Measurements from ENCODE around the gene CCDC34. TPM values are rescaled to one million over a fixed set of nuclear protein-coding genes. Genes with fewer than 3 reads are reported as not detected.

CCDC34 gene
- total and polyA plus RNA-seq, 2 of the 4 experiments (the other 2 are of a cell fraction), result 2.5 to 4.5 TPM

DNA sequence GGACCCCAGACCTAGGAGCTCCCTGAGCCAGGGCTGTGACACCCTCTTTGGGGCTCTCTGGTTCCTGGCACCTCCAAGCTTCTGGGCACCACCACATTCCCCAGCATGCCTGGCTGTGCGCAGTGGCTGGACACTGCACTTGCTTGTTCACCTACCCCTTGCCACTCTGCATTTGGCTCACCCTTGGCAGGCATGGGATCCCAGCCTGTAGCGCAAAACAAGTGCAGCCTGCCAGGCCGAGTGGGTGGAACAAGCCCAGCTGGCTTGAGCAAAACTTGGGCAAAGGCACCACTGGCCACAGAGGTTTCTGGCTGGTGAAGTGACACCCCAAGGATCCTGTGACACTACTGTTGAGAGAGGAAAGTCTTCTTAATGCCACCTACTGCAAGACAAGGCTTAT lies 57.3 kb downstream of the CCDC34 start:
- TF ChIP-seq NFE2L2 (IDR thresholded peaks at IDR 0.05; ENCODE audit: low read depth, low read length) (no peak), MXI1 (IDR thresholded peaks at IDR 0.05; ENCODE audit: borderline replicate concordance, low read depth, low read length) (no peak), RCOR1 (IDR thresholded peaks at IDR 0.05; ENCODE audit: insufficient replicate concordance, low read length) (no peak), MAZ (IDR thresholded peaks at IDR 0.05; ENCODE audit: borderline replicate concordance, low read depth, low read length) (no peak), RAD21 (IDR thresholded peaks at IDR 0.05; ENCODE audit: low read length) (no peak), ELK1 (IDR thresholded peaks at IDR 0.05; ENCODE audit: borderline replicate concordance, low read depth, low read length) (no peak), RFX5 (IDR thresholded peaks at IDR 0.05; ENCODE audit: low read depth, low read length) (no peak), CEBPB (IDR thresholded peaks at IDR 0.05; ENCODE audit: low read depth, low read length) (no peak)
- no peak overlapping the region for H3K9ac ChIP-seq (ENCODE audit: low read depth, low read length)
- no peak overlapping the region for H3K14ac ChIP-seq (replicated peaks; ENCODE audit: low read depth, low read length)
- no peaks in the 10 kb centered on the region for H4K20me1 ChIP-seq (ENCODE audit: insufficient read depth, low read length)
- H2BK15ac ChIP-seq (ENCODE audit: low read depth, low read length), result no peak overlapping the region
- DNase-seq (no peak), ATAC-seq (ENCODE audit: low read depth) (no peak)
- 95% methylated on average over 2 of the region's 3 CpGs; no CpG with 5 or more reads in 1 of the 2 experiments for WGBS, 2 experiments (ENCODE audit: extremely low coverage in 2 of 2, insufficient read length in 1 of 2)
- H3K56ac ChIP-seq (ENCODE audit: extremely low read depth, insufficient read depth, low read length), result no peak overlapping the region
- no peak overlapping the region for H3K27ac ChIP-seq (ENCODE audit: insufficient read depth, low read length)
- H2AK9ac ChIP-seq (replicated peaks; ENCODE audit: low read depth, low read length, poor library complexity), result no peak overlapping the region
- intact Hi-C loops (cut with micrococcal nuclease) (no loop called here), dilution Hi-C loops (cut with HindIII; ENCODE audit: low sequenced_read_pairs, unreplicated experiment) (no loop called here), in situ Hi-C loops (cut with MboI; ENCODE audit: low sequenced_read_pairs) (no loop called here)
- no TSS peak for BruUV-seq (replicated peaks)
- H2BK120ac ChIP-seq (ENCODE audit: low read depth, low read length), result no peak overlapping the region
- H3K4ac ChIP-seq (ENCODE audit: low read depth, low read length), result no peak overlapping the region
- H3K18ac ChIP-seq (ENCODE audit: low read depth, low read length), result no peak overlapping the region
- no peaks in the 10 kb centered on the region for H3K27me3 ChIP-seq (ENCODE audit: control insufficient read depth, insufficient read depth, low read length)
- no peak overlapping the region for H2AK5ac ChIP-seq (ENCODE audit: low read depth, low read length)
- H4K8ac ChIP-seq (ENCODE audit: low read depth in 2 of 2, low read length in 2 of 2), result no peak overlapping the region
- ChIA-PET CTCF (no interaction called here), POLR2A (ENCODE audit: unreplicated experiment) (no interaction called here)
- no peak overlapping the region for H2BK5ac ChIP-seq (ENCODE audit: low read depth, low read length, poor library complexity, severe bottlenecking)
- no peak overlapping the region for H3K23ac ChIP-seq (ENCODE audit: low read depth, low read length)
- no peak overlapping the region for H2BK20ac ChIP-seq (ENCODE audit: low read depth, low read length)
- no peak overlapping the region for H2AFZ ChIP-seq (replicated peaks; ENCODE audit: low read length, poor library complexity)
- H3K4me1 ChIP-seq (ENCODE audit: control insufficient read depth, insufficient read depth, low read length), result no peaks in the 10 kb centered on the region
- no peak overlapping the region for H3K4me2 ChIP-seq (ENCODE audit: low read depth, low read length)
- H3K79me1 ChIP-seq (ENCODE audit: low read depth in 1 of 2, low read length in 2 of 2), result no peaks in the 10 kb centered on the region
- no peaks in the 10 kb centered on the region for H3K9me1 ChIP-seq (ENCODE audit: insufficient read depth, low read length)
- H4K5ac ChIP-seq (ENCODE audit: low read depth, low read length), result no peak overlapping the region
- peaks cover 4% of the 10 kb centered on the region; the same call in 1 of the 2 replicates for H3K9me3 ChIP-seq (ENCODE audit: control insufficient read depth, insufficient read depth, low read length)
- no peak overlapping the region for H3K4me3 ChIP-seq (ENCODE audit: insufficient read depth, low read depth, low read length)
- no peak overlapping the region for H4K91ac ChIP-seq (ENCODE audit: insufficient read depth, low read depth, low read length)
- no peaks in the 10 kb centered on the region for H3K36me3 ChIP-seq (ENCODE audit: control insufficient read depth, insufficient read depth, low read length)

Data from IMR-90 (cell line).